HG02970 (cell line): Measurements from ENCODE around the gene HNRNPM.
"Not testable (repeated sequence)": the region's sequence is repeated elsewhere in the genome, so short reads cannot be mapped to it uniquely, and the experiment has no call there.

Experiments
- ATAC-seq: cut with Tn5 transposase; IDR thresholded peaks from one replicate; pipeline ENCODE4 v1.9.1; 2021; ENCODE audit warnings: mild to moderate bottlenecking, moderate library complexity, moderate number of reproducible peaks; ENCODE audit not compliant: unreplicated experiment, low FRiP score

The HNRNPM gene, protein sequence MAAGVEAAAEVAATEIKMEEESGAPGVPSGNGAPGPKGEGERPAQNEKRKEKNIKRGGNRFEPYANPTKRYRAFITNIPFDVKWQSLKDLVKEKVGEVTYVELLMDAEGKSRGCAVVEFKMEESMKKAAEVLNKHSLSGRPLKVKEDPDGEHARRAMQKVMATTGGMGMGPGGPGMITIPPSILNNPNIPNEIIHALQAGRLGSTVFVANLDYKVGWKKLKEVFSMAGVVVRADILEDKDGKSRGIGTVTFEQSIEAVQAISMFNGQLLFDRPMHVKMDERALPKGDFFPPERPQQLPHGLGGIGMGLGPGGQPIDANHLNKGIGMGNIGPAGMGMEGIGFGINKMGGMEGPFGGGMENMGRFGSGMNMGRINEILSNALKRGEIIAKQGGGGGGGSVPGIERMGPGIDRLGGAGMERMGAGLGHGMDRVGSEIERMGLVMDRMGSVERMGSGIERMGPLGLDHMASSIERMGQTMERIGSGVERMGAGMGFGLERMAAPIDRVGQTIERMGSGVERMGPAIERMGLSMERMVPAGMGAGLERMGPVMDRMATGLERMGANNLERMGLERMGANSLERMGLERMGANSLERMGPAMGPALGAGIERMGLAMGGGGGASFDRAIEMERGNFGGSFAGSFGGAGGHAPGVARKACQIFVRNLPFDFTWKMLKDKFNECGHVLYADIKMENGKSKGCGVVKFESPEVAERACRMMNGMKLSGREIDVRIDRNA

GRCh38 chr19:8444677-8445487, at the start of gene HNRNPM:
TSS of gene HNRNPM (plus strand) at chr19:8444975. CDS start at chr19:8444999, 24 bp downstream.
- ATAC-seq: peak; percentile 85

DNA sequence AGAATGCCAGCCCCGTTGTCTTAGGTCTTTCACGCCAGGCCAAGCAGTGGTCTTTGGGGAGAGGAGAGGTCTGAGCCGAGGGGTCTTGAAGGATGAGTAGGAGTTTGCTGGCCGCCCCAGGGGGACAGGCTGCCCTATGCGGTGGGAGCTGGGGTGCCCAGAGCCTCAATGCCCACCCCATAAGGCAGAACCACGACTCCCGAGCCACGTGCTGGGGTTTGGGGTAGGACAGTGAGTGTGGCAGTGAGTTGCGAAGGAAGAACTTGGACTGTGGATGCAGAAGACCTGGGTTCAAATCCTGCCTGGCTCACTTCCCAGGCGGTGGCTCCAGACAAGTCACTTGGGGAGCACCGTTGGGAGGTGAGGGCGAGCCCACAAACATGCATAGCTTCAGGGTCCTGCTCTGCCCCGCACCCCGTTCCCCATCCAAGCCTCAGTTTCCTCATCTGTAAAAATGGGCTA, 49.1 kb upstream of the HNRNPM start:
- ATAC-seq: no peak

- ATAC-seq: no peak
Measured at GRCh38 chr19:8396185-8396562, 48.6 kb upstream of the HNRNPM start.

- ATAC-seq: no peak
Measured at GRCh38 chr19:8396563-8397203, 48.1 kb upstream of the HNRNPM start.

DNA sequence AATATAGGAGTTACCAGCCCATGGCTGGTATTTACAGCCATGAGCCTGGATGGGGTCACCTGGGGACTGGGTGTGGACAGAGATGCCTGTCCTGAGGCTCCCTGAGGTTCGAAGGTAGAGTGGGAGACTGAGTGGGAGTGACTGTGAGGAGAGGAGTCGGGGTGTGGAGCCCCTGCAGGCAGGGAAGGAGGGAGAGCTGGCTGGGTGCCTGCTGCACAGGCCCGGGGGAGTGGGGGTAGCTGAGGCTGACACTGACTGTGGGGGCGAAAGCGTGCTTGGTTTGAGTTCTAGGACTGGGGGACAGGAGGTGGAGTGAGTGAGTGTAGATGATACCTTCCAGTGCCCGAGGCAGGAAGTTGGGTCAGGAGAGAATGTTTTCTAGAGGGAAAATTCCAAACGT, 47.5 kb upstream of the HNRNPM start:
- ATAC-seq: no peak

- ATAC-seq: no peak
Measured at GRCh38 chr19:8397746-8398310, 46.9 kb upstream of the HNRNPM start.

DNA sequence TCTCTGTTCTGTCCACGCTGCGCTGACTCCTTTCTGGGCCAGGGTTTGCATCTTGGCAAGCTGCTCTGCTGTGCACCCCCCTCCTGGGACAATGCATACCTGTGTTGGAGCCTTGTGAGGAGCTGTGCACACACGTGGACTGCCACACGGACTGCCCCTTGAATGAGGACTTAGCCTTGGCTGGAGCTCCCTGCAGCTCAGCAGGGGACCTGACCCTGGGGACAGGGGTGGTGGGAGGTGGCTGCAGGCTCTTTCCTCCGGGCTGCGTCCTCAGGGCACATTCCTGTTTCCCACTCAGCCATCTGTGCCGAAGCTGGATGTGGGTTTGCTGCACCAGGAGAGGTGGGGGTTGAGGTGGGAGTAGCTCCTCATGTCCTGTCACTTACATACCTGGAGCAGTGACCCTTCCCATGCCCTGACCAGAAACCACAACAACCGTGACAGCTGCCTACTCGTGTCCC, 46.4 kb upstream of the HNRNPM start:
- ATAC-seq: no peak

GRCh38 chr19:8399681-8400188, 45.0 kb upstream of the HNRNPM start:
- no peak for ATAC-seq

- no peak for ATAC-seq
Measured at GRCh38 chr19:8401981-8402411, 42.8 kb upstream of the HNRNPM start.

GRCh38 chr19:8403098-8403819, 41.5 kb upstream of the HNRNPM start:
- no peak for ATAC-seq

GRCh38 chr19:8403820-8404109, 41.0 kb upstream of the HNRNPM start:
- ATAC-seq: no peak

- no peak for ATAC-seq
Measured at GRCh38 chr19:8404391-8405151, 40.2 kb upstream of the HNRNPM start.

DNA sequence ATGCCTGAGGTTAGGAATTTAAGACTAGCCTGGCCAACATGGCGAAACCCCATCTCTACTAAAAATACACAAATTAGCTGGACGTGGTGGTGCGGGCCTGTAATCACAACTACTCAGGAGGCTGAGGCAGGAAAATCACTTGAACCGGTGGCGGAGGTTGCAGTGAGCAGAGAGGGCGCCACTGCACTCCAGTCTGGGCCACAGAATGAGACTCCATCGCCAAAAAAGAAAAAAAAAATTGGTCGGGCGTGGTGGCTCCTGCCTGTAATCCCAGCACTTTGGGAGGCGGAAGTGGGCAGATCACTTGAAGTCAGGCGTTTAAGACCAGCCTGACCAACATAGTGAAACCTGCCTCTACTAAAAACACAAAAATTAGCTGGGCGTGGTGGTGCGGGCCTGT, 34.1 kb upstream of the HNRNPM start:
- ATAC-seq: not testable (repeated sequence)

DNA sequence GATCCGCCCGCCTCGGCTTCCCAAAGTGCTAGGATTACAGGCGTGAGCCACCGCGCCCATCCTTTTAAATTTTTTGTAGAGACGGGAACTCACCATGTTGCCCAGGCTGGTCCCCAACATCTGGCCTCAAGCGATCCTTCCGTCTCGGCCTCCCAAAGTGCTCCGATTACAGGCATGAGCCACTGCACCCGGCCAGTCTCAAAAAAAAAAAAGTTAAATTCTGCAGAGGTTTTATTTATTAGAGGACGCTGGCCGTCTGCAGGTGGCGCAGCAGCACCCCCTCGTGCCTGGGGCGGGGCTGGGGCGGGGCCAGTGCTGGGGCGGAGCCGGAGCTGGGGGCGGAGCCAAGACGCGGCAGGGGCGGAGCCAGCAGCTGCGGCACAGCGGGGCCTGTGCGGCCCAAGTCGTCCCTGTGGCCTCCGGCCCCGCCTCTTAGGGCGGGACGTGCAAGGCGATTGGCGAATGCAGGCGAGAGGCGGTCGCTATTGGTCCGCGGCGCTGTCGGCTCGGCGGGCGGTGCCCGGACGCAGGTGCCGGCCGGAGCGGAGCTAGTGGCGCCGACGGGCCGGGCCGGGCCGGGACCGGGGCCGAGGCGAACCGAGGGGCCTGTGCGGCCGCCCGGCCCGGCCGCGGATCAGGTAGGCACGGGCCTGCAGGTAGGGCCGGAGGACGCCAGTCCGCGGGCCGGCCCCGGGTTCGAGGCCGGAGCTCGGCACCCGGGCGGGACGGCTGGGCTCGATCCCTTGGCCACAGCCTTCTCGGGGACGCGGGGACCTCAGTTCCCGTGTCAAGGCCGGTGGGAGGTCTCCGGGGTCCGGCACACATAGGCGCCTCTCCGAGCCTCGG, 31.8 kb upstream of the HNRNPM start, which contains the start of gene MARCHF2:
Gene MARCHF2 (plus strand): TSS at position 523 of the 846 bp plus-strand sequence. CDS start 8,536 bp downstream, outside the sequence.
- ATAC-seq: peak; percentile 97

DNA sequence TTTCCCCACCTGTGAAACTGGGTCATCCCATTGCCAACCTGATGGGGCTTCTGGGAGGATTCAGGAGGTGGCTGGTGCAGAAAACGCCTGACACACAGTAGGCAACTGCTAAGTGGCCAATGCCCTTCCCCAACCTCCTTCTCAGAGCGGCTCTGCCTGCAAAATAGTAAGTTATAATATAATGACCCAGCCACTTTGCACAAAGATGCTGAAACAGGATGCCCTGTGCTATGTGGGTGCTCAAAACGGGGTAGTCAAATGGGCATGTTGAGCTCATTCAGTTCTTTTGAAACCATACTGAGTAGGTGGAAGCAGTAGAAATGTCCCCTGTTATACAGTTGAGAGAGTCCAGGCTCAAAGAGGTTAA, 31.2 kb upstream of the HNRNPM start:
- no peak for ATAC-seq

DNA sequence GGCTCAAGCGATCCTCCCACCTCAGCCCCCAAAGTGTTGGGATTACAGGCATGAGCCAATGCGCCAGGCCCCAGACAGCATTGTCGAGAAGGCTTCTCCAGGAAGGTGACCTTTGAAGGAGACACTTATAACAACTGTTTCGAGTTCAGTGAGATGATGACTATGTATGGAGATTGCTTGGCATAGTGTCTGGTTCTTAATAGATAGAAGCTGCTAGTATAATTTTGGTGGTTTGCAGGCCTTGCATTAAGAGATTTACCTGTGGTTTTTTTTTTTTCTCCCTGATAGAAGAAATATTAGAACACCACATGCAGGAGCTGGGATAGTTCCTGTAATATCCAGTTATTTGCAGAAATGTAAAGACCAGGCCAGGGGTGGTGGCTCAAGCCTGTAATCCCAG, 28.0 kb upstream of the HNRNPM start:
- ATAC-seq: no peak
